Right lobe of liver (tissue), 4 donors: ENCODE measurements around the gene CYB5R3.

Experiments used
- POLR2A ChIP-seq: fragments of 450-650 bp; IDR thresholded peaks from one replicate; pipeline ENCODE4 v1.6.1; 2017; ENCODE audit warnings: antibody characterized with exemption, mild to moderate bottlenecking
- TF ChIP-seq, protein P1 (sequence below), 4 donors: fragments of 200-600 bp in 3 of 4; fragments of 450-650 bp in 1 of 4; IDR thresholded peaks; one replicate each; pipeline versions ENCODE4 v1.5.1 to v1.8.0; 2016 to 2022; ENCODE audit warnings: antibody characterized with exemption in 4 of 4, mild to moderate bottlenecking in 2 of 4
- donor health status: DM: no; HTN: no; CAD: no.
- donor health status: DM: no; HTN: no; CAD: no.
- donor health status: DM: no; HTN: yes; CAD: no.

DNA sequence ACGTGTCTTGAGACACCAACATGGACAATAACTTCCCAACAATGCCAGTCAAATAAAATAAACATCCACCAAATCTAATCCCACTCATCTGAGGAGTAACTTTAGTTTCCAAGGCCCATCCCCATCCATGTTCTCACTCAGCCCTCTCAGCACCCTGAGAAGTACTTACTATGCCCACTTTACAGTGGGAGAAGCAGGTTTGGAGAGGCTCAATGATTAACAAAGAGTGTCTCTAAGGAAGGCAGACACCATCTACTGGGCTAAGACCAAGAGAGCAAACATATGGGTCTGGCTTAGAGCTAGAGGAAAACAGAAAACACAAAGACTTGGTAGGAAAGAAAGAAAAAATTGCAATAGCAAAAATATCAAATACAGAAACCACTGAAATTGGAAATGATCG lies 45.8 kb downstream of the CYB5R3 start:
- TF ChIP-seq, protein P1, sequence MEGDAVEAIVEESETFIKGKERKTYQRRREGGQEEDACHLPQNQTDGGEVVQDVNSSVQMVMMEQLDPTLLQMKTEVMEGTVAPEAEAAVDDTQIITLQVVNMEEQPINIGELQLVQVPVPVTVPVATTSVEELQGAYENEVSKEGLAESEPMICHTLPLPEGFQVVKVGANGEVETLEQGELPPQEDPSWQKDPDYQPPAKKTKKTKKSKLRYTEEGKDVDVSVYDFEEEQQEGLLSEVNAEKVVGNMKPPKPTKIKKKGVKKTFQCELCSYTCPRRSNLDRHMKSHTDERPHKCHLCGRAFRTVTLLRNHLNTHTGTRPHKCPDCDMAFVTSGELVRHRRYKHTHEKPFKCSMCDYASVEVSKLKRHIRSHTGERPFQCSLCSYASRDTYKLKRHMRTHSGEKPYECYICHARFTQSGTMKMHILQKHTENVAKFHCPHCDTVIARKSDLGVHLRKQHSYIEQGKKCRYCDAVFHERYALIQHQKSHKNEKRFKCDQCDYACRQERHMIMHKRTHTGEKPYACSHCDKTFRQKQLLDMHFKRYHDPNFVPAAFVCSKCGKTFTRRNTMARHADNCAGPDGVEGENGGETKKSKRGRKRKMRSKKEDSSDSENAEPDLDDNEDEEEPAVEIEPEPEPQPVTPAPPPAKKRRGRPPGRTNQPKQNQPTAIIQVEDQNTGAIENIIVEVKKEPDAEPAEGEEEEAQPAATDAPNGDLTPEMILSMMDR (IDR thresholded peaks at IDR 0.05): no peak
- TF ChIP-seq POLR2A: no peak
